ENCODE measurements around the gene ADCK2.

GRCh38 chr7:140653319-140654108 is 19.2 kb upstream of the ADCK2 start:
- TF ChIP-seq CTCF (conservative IDR thresholded peaks at IDR 0.05) (peak; percentile 97), ZFX (IDR thresholded peaks at IDR 0.05) (no peak)

All from C4-2B (cell line).